ENCODE measurements around the gene SEMA6B.
A peak's percentile ranks its signal among the peaks of the same experiment; 100 is the strongest.

DNA sequence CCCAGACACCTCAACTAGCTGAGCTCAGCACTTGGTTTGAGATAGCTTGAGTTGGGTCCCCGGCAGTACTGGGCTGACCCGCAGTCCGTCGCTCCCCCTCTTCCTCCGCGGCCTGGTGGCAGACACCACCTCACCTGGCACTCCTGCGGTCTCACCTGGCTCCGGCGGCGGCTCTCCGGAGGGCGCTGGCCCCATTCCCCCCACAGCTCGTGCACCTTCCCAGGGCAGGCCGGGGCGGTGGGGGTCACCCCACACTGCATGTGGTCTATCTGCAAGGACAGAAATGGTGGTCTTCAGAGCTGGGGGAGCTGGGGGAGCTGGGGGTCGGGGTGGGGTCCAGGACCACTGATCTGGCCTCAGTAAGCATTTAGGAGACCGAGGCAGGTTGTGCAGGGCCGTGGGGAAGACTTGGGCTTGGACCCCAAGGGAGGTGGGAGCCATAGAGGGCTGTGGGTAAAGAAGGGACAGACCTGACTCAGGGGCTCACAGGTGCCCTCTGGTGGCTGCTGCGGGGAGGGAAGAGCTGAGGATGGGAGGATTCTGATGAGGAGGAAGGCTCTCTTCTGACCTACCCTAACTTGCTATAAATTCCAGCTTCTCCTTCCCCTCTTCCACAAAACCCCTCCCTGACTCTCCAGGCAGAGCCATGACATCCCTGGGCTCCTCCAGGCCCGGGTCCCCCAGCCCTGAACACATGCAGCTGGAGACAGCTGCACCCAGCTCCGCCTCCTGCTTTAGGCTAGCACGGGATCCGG lies 34.5 kb downstream of the SEMA6B start:
- TF ChIP-seq POLR2A (IDR thresholded peaks at IDR 0.05) (no peak), POLR2AphosphoS5 (IDR thresholded peaks at IDR 0.05) (no peak), EP300 (IDR thresholded peaks at IDR 0.05) (no peak)
- TF ChIP-seq, protein P1, sequence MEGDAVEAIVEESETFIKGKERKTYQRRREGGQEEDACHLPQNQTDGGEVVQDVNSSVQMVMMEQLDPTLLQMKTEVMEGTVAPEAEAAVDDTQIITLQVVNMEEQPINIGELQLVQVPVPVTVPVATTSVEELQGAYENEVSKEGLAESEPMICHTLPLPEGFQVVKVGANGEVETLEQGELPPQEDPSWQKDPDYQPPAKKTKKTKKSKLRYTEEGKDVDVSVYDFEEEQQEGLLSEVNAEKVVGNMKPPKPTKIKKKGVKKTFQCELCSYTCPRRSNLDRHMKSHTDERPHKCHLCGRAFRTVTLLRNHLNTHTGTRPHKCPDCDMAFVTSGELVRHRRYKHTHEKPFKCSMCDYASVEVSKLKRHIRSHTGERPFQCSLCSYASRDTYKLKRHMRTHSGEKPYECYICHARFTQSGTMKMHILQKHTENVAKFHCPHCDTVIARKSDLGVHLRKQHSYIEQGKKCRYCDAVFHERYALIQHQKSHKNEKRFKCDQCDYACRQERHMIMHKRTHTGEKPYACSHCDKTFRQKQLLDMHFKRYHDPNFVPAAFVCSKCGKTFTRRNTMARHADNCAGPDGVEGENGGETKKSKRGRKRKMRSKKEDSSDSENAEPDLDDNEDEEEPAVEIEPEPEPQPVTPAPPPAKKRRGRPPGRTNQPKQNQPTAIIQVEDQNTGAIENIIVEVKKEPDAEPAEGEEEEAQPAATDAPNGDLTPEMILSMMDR (IDR thresholded peaks at IDR 0.05), result peak in 5 of 7 experiments; percentile 19 to 65 (median 60)

Data from stomach (tissue), 4 donors.